HG02973 (cell line): ENCODE data around the gene GPD1.
"Not testable (repeated sequence)": the region's sequence is repeated elsewhere in the genome, so short reads cannot be mapped to it uniquely, and the experiment has no call there.

ENCODE experiments used
- ATAC-seq: cut with Tn5 transposase; IDR thresholded peaks from one replicate; pipeline ENCODE4 v1.9.1; 2021; ENCODE audit warnings: moderate library complexity; ENCODE audit not compliant: unreplicated experiment

GPD1 gene

GRCh38 chr12:50073206-50073605, 30.6 kb upstream of the GPD1 start:
- no peak for ATAC-seq

GRCh38 chr12:50073712-50074111, 30.1 kb upstream of the GPD1 start:
- ATAC-seq, result no peak

- peak; percentile 71 for ATAC-seq
Measured at GRCh38 chr12:50074936-50075807, 28.6 kb upstream of the GPD1 start.

- ATAC-seq, result no peak
Measured at GRCh38 chr12:50075808-50076170, 28.0 kb upstream of the GPD1 start.

- no peak for ATAC-seq
Measured at GRCh38 chr12:50077099-50077498, 26.7 kb upstream of the GPD1 start.

- no peak for ATAC-seq
Measured at GRCh38 chr12:50078281-50078680, 25.5 kb upstream of the GPD1 start.

- ATAC-seq, result no peak
Measured at GRCh38 chr12:50079771-50080170, 24.0 kb upstream of the GPD1 start.

DNA sequence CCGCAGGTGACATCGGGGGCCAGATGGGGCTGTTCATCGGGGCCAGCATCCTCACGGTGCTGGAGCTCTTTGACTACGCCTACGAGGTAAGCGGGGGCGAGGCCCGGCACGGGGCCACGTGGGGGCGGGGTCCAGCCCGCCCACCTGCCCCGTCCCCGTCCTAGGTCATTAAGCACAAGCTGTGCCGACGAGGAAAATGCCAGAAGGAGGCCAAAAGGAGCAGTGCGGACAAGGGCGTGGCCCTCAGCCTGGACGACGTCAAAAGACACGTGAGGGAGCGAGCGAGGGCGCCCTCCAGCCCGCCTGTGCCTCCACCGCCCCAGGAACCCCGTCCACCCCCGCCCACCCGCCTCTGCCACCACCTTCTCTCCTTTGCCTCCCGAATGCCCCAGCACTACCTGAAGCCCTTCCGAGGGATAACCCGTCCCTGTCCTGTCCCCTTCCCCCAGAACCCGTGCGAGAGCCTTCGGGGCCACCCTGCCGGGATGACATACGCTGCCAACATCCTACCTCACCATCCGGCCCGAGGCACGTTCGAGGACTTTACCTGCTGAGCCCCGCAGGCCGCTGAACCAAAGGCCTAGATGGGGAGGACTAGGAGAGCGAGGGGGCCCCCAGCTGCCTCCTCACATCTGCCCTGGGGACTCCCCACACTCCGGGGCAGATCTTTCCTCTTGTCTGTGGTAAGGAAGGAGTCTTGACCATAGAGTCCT, 22.6 kb upstream of the GPD1 start:
- ATAC-seq, result no peak

- no peak for ATAC-seq
Measured at GRCh38 chr12:50082644-50083043, 21.2 kb upstream of the GPD1 start.

- ATAC-seq, result no peak
Measured at GRCh38 chr12:50083301-50083700, 20.5 kb upstream of the GPD1 start.

- not testable (repeated sequence) for ATAC-seq
Measured at GRCh38 chr12:50084409-50084774, 19.4 kb upstream of the GPD1 start.

GRCh38 chr12:50084775-50085614, 18.8 kb upstream of the GPD1 start, which contains the start of gene SMARCD1:
Gene SMARCD1, plus strand, starts transcription at chr12:50085342. Its CDS starts 28 bp downstream, at chr12:50085370.
- peak; percentile 69 for ATAC-seq

DNA sequence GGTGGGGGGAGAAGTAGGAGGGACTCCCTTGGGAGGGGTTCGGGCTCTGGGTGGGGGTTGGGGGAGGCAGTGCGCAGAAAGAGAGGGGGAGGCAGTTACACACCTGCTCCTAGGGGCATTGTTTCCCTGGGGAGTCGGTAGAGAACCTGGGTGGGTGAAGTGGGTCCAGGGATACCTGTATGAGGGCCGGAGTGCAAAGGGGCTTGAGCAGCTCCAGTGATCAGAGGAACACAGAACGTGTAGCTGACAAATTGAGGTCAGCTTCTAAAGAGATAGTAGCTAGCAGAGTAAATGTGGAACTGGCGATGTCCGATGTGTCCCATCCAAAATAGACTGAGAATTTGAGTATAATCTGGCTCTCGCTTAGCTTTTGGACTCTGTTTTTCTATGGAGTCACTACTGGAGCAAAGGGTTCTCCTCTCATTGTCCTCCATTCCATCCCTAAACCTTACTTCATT, 18.2 kb upstream of the GPD1 start:
- no peak for ATAC-seq

- no peak for ATAC-seq
Measured at GRCh38 chr12:50086148-50086547, 17.7 kb upstream of the GPD1 start.

- ATAC-seq, result no peak
Measured at GRCh38 chr12:50087151-50087550, 16.7 kb upstream of the GPD1 start.

DNA sequence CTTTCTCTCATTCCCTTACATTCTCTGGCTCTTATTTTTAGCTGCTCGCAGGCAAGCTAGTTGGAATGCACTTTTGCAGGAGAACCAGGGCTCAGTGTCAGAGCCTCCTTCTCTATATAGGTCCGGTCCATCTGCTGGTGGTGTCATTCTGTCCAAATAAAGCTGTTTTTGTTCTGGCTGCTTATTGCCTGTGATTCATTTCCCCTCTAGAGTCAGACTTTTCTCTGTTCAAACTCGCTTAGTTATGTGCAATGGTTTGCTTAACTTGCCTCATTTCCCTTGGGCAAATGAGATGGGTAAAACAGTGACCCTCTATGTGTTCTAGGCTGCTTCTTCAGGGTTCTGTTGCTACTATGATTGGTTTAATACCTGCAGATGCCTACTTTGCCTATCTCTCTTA, 15.8 kb upstream of the GPD1 start:
- no peak for ATAC-seq

GRCh38 chr12:50088577-50089335, 15.1 kb upstream of the GPD1 start:
- ATAC-seq, result no peak

GRCh38 chr12:50089730-50090129, 14.1 kb upstream of the GPD1 start:
- no peak for ATAC-seq

DNA sequence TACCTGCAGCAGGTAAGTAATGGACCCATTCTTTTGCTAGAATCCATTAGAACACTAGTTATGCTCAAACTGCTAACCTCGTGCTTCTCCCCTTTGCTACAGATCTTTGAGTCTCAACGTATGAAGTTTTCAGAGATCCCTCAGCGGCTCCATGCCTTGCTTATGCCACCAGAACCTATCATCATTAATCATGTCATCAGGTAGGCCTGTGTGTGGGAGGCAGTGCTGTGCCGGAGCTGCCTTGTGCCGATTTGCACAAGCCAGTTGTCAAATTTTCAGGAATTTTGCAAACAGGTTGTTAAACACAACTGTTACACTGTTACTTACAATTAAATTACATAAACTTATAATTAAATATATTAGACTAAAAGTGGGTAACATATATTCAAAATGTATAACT, 13.4 kb upstream of the GPD1 start:
- no peak for ATAC-seq

DNA sequence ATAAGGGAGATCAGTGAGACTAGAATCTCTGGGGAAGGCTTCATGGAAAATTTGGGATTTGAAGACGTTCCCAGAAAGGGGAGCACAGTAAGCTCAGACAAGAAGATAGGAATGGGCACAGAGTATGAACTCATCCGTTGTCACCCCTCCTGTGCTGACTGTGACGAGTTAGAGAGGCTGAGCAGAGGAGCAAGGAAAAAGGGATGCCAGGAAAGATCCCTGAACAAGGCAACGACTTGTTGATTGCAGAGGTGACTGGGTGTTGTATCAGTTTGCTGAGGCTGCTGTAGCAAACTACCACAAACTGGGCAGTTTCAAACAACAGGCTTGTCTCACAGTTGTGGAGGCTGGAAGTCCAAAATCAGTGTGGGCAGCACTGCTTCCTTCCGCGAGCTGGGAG, 5.9 kb upstream of the GPD1 start:
- ATAC-seq, result no peak
